GM18517 (cell line): ENCODE results near the gene IP6K1.
"Not testable (repeated sequence)": the region's sequence is repeated elsewhere in the genome, so short reads cannot be mapped to it uniquely, and the experiment has no call there.

ENCODE experiments used
- ATAC-seq: cut with Tn5 transposase; IDR thresholded peaks from one replicate; pipeline ENCODE4 v1.9.1; 2021; ENCODE audit warnings: mild to moderate bottlenecking, moderate library complexity; ENCODE audit not compliant: unreplicated experiment

Gene IP6K1

DNA sequence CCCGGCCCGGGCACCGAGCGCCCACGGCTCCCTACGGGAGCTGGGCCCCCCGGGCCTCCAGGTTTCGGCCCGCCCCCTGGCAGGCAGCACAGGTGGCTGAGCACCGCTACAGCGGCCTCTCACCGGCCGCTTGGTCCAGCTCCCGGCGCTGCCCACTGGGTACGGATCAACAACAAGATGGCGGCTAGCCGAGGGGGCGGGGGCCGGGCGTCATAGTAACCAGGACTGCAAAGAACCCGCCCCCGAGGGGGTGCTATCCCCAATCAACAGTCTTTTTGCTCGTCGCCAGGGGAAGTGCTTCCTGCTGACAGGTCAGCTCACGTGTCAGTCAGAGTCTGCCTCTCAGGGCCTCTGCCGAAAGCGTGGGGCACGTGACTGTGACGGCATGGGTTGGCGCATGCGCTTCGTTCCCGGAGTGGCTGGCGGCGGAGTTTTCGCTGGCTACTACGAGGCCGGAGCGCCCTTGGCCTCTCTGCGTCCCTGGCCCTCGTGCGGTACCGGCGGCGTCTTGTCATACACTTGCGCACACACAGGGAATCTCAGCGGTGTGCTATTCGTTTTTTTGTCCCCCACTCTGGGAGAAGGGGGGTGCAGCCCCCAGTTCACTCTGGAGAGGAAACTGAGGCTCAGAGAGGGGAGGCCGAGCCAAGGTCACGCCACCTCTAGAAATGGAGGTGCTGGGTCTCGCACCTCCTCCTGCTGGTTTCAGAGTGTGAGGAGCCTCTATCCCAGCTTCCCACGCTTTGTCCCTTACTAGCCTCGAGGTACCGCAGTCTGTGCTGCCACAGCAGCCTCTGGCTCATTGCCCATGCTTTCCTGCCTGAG, at the start of gene IP6K1:
Gene IP6K1, minus strand, starts transcription at position 186 of the 825 bp plus-strand sequence. CDS start 38,502 bp downstream, outside the sequence.
- peak; percentile 99 for ATAC-seq

DNA sequence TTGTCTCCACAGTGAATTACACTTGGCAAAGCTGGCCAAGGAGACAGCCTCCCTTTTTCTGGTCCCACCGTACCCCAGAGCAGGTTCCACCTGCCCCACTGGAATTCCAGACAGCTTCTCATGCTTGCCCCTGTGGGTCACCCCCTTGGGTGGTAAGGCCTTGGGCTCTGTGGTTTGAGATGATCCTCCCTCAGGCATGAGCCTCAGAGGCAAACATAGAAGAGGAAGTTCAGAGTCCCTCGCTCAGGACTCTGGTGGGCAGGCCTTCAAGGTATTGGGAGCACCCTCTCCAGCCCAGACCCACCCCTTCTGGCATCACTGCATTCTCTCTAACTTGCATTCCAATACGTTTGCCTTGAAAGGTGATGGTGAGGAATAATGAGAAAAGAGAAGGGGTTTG, 45.0 kb upstream of the IP6K1 start:
- no peak for ATAC-seq

DNA sequence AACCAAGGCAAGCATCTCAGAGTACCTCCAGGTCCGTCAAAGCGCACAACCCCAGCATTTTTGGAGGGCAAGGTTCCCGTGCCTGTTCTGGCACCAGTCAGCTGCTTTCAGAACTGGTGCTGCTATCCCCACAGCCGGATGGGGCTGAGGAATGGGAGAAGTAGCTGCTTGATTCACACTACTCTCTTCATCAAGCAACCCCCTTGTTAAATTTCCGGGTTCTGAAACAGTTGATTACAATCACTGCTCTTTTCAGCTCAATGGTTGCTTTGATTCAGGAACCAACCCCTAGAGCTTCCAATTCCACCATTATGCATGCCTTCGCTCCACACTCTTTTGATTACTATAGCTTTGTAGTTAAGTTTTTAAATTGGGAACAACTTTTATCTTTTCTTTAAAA, 39.7 kb upstream of the IP6K1 start:
- no peak for ATAC-seq

DNA sequence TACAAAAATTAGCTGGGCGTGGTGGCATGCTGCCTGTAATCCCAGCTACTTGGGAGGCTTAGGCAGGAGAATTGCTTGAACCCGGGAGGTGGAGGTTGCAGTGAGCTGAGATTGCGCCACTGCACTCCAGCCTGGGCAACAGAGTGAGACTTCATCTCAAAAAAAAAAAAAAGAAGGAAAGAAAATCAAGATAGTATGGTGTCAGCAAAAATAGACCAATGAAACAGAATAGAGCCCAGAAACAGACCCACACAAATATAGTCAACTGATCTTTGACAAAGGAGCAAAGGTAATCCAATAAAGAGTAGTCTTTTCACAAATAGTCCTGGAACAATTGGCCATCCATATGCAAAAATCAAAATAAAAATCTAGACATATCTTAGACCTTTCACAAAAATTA, 36.8 kb upstream of the IP6K1 start:
- ATAC-seq: not testable (repeated sequence)

DNA sequence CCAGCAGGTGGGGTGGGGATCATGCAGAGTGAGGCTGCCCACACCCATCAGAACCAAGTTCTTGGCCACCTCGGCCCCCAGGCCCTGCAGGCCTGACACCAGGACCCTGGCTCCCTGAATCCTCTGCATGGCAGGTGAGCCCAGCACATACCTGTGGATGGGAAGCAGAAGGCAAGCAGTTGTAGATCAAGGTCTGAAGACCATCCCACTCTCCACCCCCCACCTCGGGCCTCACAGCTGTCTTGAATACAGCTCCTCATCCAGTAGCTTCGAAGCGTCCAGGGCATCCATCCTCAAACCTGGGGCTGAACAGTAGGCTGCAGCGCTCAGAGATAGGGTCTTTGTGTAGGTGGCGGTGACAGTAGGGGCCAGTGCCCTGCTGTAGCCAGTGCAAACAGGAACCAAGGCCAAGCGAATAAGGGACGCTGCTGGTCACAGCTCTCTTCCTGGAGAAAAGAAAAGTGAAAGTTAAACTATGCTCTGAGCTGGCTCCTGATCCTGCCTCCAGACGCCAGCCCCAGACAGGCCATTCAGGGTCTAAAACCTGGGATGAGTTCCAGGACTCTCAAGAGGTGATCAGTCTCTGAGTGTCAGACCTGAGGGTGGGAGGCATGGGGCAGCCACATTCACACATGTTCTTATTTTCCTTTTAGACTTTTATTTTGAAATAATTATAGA, 27.3 kb upstream of the IP6K1 start, which contains the start of gene UBA7:
Gene UBA7, minus strand, starts transcription at position 457 of the 678 bp plus-strand sequence. Its CDS starts 166 bp downstream, at position 291.
- ATAC-seq: no peak

DNA sequence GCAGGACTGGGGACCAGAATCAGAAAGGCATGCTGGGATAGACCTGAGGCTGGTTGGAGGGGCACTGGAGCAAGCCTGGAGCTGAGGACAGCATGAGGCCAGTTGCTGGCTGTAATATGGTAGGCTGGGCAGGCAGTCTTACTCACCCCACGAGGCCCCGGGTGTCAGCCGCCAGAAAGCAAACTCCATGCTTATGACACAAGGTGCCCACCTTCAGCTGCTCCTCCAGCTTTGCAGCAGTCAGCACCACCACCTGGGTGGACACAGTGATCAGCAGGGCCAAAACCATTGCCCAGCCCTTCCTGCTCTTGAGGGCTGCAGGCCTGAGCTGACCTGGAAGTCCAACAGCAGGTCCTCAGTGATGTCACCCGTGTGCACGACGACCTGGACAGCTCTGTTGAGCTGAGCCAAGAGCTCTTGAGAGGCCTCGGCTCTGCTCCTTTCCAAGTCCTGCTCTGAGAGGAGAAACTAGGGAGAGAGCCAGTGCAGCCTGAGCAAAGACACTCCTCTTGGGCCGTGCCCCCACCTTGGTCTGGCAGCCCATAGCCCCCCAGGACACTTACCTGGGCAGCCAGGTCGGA, 26.7 kb upstream of the IP6K1 start:
- ATAC-seq: no peak

DNA sequence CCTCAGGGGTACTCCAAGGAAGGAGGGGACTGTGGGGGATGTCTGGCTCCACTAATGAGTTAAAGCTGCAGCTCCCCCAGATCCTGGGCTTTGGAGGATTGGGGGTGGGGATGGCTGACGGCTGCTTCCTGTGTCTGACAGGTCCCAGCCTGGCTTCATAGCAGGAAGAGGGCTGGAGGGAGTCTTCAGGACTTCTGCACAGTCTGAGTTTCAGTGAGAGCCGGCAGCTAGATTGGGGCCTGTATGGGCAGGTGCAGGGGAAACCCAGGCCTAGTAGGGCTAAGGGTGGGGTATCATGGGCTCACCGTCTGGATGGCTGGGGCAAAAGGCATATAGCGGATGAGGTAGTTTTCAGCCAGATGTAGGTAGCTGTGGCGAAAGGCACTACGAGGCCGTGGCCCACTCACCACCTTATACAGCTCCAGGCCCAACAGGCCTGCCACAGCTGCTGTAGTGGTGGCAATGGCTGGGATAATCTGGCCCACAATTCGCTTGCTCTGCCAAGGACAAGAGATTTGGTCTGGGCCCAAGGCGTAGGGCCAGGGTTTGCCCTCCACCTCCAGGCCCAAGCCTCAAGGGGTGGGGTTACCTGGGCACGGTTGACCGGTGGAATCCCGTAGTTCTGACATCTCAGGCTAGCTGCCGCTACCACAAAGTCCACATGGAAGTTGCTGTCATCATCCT, 21.2 kb upstream of the IP6K1 start:
- ATAC-seq: no peak

DNA sequence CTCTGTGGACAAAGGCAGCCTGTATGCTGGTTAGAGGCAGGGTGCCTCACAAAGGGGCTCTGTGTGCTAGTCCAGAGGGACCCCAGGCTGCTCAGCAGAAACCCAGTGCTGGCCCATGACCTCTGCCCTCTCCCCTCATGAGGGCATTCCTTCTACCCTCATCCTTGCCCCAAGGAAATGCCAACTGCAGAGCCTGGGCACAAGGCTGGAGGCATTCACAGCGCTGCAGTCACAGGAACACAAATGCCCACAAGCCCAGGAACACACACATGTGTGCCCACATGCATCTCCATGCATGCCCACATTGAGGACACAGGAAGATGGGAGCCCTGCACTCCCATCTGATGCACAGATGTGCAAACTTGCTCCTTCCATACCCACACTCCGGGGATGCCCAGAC, 20.5 kb upstream of the IP6K1 start:
- no peak for ATAC-seq

DNA sequence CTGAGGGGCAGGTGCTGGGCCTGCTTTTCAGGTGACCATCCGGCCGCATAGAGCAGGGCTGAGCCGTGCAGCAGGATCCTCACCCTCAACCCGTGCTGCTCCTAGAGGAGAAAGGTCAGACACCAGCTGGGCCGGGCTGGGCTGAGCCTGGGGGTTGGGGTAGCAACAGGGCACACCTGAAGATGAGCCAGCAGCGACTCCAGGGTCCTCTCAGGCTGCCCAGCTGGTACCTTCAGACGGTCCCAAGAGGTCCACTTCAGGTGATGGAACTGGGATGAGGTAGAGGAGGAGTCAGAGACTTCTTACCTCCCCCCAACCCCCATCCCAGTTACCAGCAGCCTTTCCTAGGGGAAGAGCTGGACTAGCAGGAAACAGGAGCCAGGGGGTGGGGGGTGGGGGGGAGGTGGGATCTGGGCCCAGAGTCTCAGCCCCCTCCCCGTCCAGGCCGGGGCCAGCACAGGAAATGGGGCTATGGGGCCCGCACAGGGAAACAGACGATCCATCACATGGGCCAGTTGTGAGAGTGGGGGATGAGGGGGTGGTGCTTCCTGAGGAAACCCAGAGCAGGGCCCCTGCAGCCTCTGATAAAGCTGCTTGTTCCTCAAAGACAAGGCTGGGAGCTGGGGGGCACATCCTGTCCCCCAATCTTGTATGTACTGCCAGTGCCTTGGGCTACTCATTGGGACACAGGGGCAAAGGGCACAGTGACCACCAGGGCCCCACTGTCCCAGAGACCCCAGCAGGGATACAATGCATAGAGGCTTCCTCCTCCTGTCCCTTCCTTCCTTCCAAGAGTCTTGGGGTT, 19.8 kb upstream of the IP6K1 start:
- no peak for ATAC-seq

DNA sequence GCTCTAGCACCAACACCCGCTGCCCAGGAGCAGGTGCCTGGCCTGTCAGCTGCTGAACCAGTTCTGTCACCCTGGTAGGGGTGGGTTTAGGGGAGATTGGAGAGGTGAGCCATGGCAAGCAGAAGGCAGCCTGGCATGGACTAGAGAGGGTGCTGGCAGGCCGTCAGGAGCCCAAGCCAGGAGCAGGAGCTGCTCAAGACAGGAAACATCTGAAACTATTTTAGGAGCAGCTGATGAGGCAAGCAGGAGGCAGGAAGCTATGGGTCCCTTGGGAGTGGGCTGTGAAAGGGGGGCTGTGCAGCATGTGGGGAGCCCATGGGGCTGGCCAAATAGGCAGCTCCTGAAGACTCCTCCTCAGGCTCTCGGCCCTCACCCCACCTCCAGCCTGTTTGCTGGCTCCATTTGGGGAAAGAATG, 19.0 kb upstream of the IP6K1 start:
- no peak for ATAC-seq

DNA sequence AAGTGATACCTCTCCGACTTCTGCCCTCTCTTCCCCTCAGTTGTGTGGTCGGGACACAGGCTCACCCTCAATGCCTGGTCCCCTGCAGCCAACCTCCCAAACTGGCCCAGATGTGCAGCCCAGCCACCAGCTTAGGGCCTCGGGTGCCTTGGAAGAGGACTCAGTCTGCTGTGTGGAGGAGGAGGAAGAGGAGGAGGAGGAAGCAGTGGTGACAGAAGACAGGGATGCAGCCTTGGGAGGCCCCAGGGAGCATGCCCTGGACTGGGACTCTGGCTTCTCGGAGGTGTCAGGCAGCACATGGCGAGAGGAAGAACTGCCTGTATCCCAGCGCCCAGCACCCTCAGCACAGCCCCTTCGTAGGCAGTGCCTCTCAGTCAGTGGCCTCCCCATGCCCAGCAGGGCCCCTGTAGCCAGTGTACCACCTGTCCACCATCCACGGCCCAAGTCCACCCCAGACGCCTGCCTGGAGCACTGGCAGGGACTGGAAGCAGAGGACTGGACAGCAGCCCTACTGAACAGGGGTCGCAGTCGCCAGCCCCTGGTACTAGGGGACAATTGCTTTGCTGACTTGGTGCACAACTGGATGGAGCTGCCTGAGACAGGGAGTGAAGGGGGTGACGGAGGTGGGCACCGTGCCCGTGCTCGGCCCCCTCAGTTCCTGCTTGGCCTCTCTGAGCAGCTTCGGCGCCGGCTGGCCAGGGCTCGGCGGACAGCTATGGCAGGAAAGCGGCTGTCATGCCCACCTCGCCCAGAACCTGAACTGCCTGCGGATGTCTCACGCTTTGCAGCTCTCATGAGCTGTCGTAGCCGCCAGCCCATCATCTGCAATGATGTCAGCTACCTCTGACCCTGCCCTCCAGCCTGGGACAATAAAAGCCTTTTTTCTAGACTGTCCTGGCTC, 18.0 kb upstream of the IP6K1 start:
- ATAC-seq: no peak

DNA sequence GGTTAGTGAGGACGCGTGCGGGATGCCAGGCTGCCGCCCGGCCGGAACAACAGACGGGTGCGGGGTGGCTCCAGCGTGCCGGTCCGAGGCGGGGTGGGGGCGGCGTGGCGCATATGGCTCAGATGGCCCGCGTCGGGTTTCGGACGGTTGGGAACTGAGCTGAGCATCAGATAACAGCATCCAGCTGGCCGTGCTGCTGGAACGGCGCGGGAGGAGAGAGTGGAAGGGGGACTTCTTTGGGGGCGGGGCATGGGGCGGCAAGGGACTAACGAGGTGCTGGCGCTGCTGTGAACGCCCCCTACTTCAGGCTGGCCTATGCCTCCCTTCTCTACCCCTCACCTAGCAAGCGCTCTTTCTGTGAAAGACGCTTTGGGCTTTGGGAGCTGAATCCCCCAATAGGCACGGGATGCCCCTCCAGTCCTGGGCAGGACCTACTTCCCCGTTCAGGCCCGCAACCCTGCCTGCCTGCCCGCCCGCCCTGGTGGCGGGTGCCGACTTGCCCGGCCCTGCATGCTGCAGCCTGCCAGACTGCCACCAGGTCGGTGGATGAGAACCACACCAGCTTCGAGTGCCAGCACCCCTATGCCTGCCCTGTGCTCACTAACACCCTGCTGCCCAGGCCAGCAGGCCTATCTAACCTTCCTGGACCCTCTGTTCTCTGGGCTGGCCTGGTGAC, 17.3 kb upstream of the IP6K1 start:
- peak; percentile 17 for ATAC-seq

DNA sequence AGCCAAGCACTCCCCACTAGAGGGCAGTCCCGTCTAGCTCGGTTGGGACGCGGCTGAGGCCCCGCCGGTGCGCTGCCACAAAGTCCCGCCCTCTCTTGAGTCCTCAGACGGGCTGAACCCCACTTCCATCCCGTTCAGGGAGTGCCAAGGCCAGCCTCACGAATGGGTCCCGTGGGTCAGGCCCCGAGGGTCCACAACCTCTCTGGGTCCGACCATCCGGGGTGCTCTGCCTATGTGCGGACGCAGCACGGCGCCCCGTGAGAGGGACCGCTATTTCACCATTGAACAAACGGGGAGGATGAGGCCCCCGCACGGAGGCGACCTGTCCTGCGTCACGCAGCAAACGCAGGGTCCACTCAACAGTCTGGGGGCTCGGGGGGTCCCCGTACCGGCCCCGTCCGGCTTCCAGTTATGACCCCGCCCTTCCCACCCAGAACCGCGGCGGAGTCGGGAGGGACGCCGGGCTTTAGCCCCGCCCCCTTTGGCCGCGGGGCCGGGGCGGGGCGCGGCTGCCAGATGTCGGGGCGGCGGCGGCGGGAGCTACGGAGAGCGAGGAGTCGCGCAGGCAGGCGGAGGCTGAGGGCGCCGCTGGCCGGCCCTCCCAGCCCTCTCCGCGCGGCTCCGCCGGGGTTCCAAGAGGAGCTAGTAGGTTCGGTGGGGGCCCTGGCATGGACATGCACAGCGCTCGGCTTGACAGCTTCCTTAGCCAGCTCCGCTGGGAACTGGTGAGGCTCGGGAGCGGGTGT, 16.6 kb upstream of the IP6K1 start, which contains the start of gene INKA1:
Gene INKA1, plus strand, starts transcription at position 543 of the 746 bp plus-strand sequence. Its CDS starts 132 bp downstream, at position 675.
- peak; percentile 57 for ATAC-seq

DNA sequence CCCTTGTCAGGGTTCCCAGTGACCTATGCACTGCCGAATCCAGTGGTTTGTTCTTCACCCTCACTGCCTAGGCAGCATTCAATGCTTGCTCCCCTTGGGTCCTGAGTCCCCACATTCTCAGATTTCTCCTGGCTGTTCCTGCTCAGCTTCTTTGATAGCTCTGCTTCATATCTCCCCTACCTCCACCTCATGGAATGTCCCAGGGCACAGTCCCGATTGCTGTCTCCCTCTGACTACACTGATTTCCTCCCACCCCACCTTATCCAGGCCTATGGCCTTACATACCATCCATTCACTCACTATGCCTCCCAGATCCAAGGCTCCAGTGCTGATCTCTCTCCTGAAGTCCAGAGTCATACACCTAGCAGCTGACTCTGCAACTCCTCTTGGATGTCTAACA, 14.8 kb upstream of the IP6K1 start:
- no peak for ATAC-seq

DNA sequence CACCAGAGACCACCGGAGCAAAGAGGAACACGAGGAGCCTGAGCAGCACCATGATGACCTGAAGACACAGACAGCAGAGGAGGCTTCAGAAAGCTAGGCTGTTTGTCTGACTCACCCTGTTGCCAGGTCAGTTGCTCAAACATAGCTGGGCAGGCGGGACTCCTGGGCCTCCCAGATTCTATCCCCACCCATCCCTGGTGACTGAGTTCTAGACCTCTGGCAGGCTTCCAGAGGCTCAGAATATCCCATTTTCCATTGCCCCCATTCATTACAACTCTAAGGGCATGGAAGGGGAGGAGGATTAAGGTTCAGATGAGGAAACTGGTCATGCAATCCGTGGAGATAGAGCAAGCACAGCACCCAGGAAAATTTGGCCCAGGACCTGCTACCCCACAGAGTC, 13.4 kb upstream of the IP6K1 start, which contains the start of gene CDHR4:
Gene CDHR4, minus strand, starts transcription at position 113 of the 400 bp plus-strand sequence. Its CDS starts 61 bp downstream, at position 52.
- ATAC-seq: no peak

DNA sequence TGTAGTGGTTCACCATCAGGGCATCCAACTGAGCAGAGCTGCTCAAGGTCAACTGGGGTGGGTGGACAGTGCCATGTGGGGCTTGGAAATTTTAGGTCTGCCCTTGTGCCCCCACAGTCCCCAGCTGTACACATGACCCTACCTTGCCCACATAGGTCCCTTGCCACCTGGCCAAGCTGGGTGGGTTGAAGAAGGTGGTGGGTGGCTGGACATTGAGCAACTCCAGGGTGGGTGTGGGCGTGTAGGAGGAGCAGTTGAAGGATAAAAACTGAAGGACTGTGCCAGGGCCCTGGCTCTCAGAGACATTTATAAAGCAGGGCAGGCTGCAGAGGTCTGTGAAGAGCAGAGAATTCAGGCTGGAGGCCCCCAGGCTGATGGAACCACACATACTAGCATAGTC, 12.8 kb upstream of the IP6K1 start:
- ATAC-seq: no peak

DNA sequence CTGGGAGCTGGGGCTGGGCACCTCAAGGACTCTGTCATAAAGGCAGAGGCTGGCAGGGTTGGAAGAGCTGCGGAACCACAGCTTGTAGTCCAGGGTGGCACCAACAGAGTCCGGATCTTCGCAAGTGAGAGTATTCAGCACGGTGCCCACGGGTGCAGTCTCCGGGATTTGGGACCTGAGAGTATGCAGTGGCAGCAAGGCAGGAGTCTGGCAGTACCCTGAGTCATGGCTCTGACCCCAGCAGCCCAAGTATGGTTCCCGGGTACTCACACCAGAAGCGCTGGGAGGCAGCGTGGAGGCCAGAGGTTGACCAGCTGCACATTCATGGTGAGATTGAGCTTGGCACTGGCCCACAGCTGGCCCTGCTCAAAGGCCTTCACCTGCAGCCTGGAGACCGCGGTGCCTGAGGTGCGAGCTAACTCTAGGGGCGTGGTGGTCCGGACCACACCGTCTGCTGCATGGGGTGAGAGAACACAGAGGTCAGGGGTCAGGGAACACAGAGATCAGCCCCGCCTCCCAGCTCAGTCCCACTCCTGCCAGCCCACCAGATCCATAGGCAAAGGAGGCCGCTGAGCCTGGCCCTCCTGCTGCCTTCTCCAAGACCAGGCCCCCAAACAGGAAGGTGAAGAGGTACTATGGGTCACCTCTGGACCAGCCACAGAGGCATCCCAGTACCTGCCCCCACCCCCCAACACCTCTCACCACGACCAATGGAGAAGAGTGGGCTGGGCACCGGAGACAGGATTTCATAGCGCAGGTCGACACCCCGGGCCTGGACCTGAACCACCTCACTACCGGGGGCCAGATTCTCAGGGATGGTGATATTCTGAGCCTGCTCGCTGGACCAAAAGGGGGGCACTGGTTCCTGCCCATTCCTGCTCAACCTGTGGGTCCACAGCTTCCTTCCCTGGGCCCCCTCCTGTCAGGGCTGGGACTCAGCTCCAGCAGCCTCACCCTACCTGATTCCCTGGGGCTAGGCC, 8.9 kb upstream of the IP6K1 start:
- no peak for ATAC-seq
